GM10266 (cell line): ENCODE results near the gene ASB16.

Source experiments
- DNase-seq: peaks from one replicate; pipeline ENCODE4 v3.0.0; 2012; ENCODE audit errors: extremely low spot score
- TF ChIP-seq, protein P1 (sequence below): IDR thresholded peaks from 2 replicates; pipeline ENCODE4 v1.5.1; 2012; ENCODE audit warnings: mild to moderate bottlenecking, low read depth; ENCODE audit not compliant: control insufficient read depth, insufficient read depth; ENCODE audit errors: missing control alignments

The ASB16 gene

DNA sequence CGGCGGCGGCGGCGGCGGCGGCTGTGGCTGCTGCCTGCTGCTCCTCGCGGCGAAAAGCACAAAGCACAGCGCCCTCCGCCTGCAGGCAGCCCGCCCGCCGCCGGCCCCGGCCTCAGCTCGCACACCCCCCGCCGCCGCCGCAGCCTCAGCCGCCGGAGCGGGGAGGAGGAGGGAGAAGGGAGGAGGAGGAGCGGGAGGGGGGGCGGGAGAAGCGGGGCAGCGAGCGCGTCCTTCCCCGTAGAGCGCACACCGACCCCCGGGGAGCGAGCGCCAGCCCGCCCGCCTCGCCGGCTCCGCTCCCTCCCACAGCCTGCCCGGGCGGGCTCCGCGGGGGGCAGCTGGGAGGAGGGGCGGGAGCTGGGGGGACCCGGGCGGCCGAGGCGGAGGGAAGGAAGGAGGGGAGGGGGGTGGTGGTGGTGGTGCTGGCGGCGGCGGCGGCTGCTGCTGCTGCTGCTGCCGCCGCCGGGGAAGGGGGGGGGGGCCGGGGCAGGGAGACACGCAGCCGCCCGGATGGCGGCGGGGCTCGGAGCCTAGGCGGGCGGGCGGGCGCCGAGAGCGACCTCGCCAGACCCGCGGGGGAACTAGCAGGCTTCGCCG is 49.2 kb downstream of the ASB16 start, which contains the start of gene UBTF:
TSS of gene UBTF (minus strand) at position 60 of the 597 bp plus-strand sequence. CDS start 1,446 bp downstream, outside the sequence.
- TF ChIP-seq, protein P1, sequence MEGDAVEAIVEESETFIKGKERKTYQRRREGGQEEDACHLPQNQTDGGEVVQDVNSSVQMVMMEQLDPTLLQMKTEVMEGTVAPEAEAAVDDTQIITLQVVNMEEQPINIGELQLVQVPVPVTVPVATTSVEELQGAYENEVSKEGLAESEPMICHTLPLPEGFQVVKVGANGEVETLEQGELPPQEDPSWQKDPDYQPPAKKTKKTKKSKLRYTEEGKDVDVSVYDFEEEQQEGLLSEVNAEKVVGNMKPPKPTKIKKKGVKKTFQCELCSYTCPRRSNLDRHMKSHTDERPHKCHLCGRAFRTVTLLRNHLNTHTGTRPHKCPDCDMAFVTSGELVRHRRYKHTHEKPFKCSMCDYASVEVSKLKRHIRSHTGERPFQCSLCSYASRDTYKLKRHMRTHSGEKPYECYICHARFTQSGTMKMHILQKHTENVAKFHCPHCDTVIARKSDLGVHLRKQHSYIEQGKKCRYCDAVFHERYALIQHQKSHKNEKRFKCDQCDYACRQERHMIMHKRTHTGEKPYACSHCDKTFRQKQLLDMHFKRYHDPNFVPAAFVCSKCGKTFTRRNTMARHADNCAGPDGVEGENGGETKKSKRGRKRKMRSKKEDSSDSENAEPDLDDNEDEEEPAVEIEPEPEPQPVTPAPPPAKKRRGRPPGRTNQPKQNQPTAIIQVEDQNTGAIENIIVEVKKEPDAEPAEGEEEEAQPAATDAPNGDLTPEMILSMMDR = peak; percentile 33
- DNase-seq = peak; percentile 78

DNA sequence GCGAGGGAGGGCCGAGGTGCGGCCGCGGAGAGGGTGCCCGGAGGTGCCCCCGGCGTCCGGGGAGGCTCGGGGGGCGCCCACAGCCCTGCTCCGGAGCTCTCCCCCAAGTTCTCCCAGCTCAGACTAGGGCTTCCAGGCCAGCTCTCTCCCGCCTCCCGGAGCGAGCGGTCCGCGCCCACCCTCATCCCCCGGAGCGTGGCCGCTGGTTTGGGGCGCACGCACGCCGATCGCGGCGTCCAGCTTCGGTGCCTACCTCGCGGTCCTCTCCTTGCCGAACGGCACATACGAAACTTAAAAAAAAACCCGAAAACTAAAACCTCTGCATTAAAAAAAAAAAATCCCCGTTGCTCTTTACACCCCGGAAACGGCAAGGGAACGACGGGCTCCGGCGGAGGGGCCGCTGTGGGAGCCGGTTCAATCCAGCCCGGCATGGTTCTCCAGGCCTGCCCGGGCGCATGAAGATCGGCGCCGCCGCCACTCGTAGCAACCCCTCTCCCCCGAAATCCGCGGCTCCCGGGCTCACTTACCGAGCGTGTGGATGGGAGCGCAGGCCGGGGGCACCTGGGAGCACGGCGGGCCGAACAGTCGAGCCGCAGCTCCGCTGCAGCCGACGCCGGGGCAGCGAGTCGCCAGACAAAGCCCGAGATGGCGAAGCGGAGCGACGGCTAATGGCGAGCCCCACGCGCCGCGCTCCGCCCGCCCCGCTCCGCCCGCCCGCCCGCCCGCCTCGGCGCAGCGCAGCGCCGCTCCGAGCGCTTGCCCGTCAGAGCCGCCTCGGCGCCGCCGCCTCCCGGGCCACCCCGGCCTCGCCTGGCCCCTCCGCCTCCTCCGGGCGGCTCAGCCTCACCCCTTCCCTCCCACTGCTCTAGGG is 49.9 kb downstream of the ASB16 start:
- TF ChIP-seq, protein P1 = peak; percentile 17
- peak; percentile 78 for DNase-seq

DNA sequence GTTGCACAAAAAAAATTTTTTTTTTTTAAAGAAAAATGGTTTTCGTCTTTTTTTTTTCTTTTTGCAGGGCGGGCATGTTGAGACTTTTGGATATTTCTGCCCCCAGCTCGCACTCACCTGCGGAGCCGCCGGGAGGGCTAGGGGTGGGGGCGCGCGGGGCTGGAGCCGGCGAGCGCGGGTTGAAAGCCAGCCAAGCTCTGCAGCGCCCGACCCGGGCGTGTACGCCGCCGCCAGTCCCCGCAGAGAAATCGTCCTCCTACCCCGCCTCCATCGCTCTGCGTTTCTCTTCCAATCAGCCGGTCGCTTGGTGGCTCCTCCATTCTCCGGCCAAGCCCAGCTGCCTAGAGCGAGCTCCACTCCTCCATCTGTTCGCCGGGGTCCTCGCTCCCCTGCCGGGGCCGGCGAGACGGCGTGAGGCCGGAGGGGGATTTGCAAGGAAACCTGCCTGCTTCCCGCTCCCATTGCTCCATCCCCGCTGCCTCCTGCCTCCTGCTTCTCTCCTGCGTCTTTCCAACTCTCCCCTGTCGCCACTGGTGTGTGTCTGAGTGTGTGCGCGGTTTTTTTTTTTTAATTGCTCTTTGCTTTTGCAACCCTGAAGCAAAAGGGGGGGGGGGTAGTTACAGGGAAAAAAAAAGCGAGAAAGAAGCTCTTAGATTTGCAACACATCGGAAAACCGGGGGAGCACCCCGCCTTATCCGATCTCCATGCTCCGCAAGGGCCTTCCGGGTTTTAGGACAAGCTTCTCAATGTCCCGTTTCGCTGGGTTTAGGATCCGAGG is 50.8 kb downstream of the ASB16 start:
- TF ChIP-seq, protein P1 = no peak
- DNase-seq = peak; percentile 83

DNA sequence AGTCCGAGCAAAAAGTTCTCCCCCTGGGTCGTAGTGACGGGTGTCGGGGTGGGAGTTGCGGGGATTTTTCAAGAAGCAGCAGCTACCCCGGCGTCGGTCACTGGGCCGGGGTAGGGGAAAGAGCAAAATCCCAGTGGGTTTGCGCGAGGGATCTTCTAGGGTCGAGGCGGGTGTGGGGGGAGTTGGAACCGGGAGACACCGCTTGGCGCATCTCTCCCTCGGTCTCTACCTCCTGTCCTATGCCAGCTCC is 51.3 kb downstream of the ASB16 start:
- TF ChIP-seq, protein P1 = no peak
- DNase-seq = no peak

DNA sequence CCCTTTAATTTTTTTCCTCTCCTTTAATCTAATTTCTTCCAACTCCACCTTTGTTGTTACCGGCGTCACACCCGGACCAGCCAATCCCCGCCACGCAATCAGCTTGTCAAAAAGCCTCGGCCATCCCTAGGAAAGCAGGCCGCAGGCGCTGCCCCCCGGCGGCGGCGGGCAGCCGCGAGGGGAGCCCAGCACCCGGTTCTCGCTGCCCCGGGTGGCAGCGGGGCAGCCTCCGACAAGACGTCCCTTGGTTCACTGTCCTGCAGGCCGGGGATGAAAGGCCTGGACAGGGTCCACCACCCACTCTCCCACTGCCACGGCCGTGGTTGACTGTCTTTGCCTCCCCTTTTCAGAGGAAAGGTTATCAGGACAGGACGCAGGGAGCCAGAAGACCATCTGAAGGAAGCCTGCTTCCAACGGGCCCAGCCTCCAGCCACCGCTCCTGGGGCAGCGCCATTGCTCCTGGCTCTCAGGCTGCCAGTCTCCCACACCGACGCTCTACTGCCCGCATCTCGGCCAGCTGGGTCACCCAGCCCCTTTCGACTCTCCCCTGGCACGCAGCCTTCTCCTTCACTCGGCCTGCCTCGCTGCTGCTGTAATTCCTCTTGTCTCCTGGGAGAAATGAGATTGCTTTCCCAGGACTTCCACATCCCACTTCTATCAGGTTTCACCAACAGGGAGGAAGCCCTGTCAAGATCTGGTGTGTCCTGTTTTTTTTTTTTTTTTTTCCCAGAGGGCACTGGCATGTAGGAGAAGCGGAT is 51.8 kb downstream of the ASB16 start:
- DNase-seq = peak; percentile 82
- TF ChIP-seq, protein P1 = peak; percentile 45

DNA sequence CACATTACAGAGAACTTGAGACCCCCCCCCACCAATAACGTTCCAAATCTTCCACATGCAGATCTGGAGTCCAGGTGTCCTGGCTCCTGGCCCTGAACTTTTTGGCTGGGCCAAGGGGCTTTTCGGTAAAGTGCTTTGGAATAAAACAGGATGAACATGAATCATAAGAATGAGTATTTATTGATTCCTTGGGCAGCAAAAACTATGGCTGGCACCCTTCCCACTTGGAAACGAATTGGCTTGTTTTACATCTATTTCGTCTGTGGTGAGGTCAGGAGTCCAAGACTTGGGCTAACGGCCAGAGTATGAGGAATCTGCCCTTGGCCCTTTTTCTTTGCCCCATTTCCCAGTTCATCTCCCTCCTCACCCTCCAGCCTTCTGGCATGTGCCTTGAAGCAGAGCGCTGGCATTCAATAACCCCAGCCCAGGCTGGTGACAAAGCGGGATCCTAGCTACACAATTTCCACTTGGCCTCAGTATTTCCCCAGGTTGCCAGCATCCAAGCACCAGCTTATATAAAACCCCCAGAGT is 53.1 kb downstream of the ASB16 start:
- TF ChIP-seq, protein P1 = no peak
- DNase-seq = no peak
